Measurements from ENCODE around the gene CUEDC1.
A peak's percentile ranks its signal among the peaks of the same experiment; 100 is the strongest.

GRCh38 chr17:57988301-57989250, 33.4 kb upstream of the CUEDC1 start:
- peak in 1 of 2 donors; percentile 32 for TF ChIP-seq POLR2A (IDR thresholded peaks at IDR 0.05)
- TF ChIP-seq, protein P1, sequence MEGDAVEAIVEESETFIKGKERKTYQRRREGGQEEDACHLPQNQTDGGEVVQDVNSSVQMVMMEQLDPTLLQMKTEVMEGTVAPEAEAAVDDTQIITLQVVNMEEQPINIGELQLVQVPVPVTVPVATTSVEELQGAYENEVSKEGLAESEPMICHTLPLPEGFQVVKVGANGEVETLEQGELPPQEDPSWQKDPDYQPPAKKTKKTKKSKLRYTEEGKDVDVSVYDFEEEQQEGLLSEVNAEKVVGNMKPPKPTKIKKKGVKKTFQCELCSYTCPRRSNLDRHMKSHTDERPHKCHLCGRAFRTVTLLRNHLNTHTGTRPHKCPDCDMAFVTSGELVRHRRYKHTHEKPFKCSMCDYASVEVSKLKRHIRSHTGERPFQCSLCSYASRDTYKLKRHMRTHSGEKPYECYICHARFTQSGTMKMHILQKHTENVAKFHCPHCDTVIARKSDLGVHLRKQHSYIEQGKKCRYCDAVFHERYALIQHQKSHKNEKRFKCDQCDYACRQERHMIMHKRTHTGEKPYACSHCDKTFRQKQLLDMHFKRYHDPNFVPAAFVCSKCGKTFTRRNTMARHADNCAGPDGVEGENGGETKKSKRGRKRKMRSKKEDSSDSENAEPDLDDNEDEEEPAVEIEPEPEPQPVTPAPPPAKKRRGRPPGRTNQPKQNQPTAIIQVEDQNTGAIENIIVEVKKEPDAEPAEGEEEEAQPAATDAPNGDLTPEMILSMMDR (IDR thresholded peaks at IDR 0.05) = peak in 2 of 6 experiments; percentile 13 to 15
